Keratinocyte (primary cell): ENCODE data around the gene TMEM204. TPM values are rescaled to one million over a fixed set of nuclear protein-coding genes. Genes with fewer than 3 reads are reported as not detected.

Experiments
- DNase-seq: peaks from one replicate; pipeline ENCODE4 v3.0.0-alpha.2; 2011; ENCODE audit warnings: low read depth, missing footprints, low spot score
- FAIRE-seq: peaks from 2 replicates; lab custom pipeline; 2011; peaks lifted over from hg19 to GRCh38; lab: Jason Lieb, UNC
- H2AFZ ChIP-seq: 2 replicates; pipeline ENCODE4 v1.6.0; 2012; ENCODE audit warnings: low read length, control low read depth, inconsistent platforms; ENCODE audit not compliant: control insufficient read depth
- H3K27ac ChIP-seq: 2 replicates; pipeline ENCODE4 v1.5.1; 2011; ENCODE audit warnings: low read length; ENCODE audit not compliant: control insufficient read depth, insufficient read depth
- H3K27me3 ChIP-seq: 3 replicates; pipeline ENCODE4 v1.6.0; 2011; ENCODE audit warnings: low read length; ENCODE audit not compliant: control insufficient read depth, insufficient read depth; ENCODE audit errors: extremely low read depth
- H3K36me3 ChIP-seq, 2 experiments: 2 replicates in 1 of 2; 3 replicates in 1 of 2; pipeline ENCODE4 v1.5.1; 2011; ENCODE audit warnings: low read length in 2 of 2, mild to moderate bottlenecking in 1 of 2; ENCODE audit not compliant: control insufficient read depth in 2 of 2, insufficient read depth in 2 of 2; ENCODE audit errors: extremely low read depth in 1 of 2
- H3K4me1 ChIP-seq: 3 replicates; pipeline ENCODE4 v1.5.1; 2011; ENCODE audit warnings: low read length; ENCODE audit not compliant: control insufficient read depth, insufficient read depth; ENCODE audit errors: extremely low read depth
- H3K4me2 ChIP-seq: 3 replicates; pipeline ENCODE4 v1.6.0; 2011; ENCODE audit warnings: low read depth, low read length; ENCODE audit not compliant: control insufficient read depth, insufficient read depth; ENCODE audit errors: extremely low read depth
- H3K4me3 ChIP-seq, 3 experiments: fragments of 200-600 bp in 1 of 3; sonication (generic) in 1 of 3; 2 replicates in 2 of 3; 3 replicates in 1 of 3; pipeline ENCODE4 v1.5.1; 2011 to 2016; ENCODE audit warnings: low read length in 3 of 3, mild to moderate bottlenecking in 3 of 3, control low read depth in 2 of 3, inconsistent platforms in 1 of 3, low read depth in 1 of 3, mixed read lengths in 1 of 3, mixed run types in 1 of 3, moderate library complexity in 1 of 3; ENCODE audit not compliant: control insufficient read depth in 2 of 3, insufficient read depth in 2 of 3; ENCODE audit errors: extremely low read depth in 1 of 3
- H3K79me2 ChIP-seq: 2 replicates; pipeline ENCODE4 v1.6.0; 2012; ENCODE audit warnings: low read length; ENCODE audit not compliant: control insufficient read depth, insufficient read depth
- H3K9ac ChIP-seq: 3 replicates; pipeline ENCODE4 v1.6.0; 2011; ENCODE audit warnings: low read length; ENCODE audit not compliant: control insufficient read depth, insufficient read depth; ENCODE audit errors: extremely low read depth
- H3K9me1 ChIP-seq: 3 replicates; pipeline ENCODE4 v1.6.0; 2011; ENCODE audit warnings: low read length; ENCODE audit not compliant: control insufficient read depth, insufficient read depth; ENCODE audit errors: extremely low read depth
- H3K9me3 ChIP-seq: 2 replicates; pipeline ENCODE4 v1.5.1; 2012; ENCODE audit warnings: low read depth, low read length; ENCODE audit not compliant: control insufficient read depth
- H4K20me1 ChIP-seq: 3 replicates; pipeline ENCODE4 v1.6.0; 2011; ENCODE audit warnings: low read length; ENCODE audit not compliant: control insufficient read depth, insufficient read depth; ENCODE audit errors: extremely low read depth
- EZH2 ChIP-seq: IDR thresholded peaks from one replicate; pipeline ENCODE4 v1.6.1; 2012; ENCODE audit warnings: inconsistent platforms, mild to moderate bottlenecking, low read length, moderate library complexity
- dilution Hi-C: fragments of 300-500 bp; cut with MboI; formaldehyde crosslinking; loops from one replicate; pipeline ENCODE4 v1.7.0; 2020; ENCODE audit warnings: low sequenced_read_pairs; ENCODE audit not compliant: extremely low pct_ligation_motif_present
- polyA plus RNA-seq, 5 experiments: library from polyadenylated mRNA; depleted of rRNA in 3 of 5; stranded (reverse) in 3 of 5; stranded (forward) in 1 of 5; unstranded in 1 of 5; fragments of >200 nt; gene quantifications; 1 replicate in 1 of 5; 2 replicates in 3 of 5; 3 replicates in 1 of 5; pipeline versions ENCODE4 v1.2.1 to v1.2.3, GENCODE V29; 2011 to 2012; ENCODE audit warnings: missing spikeins in 2 of 5, low read depth in 1 of 5, low replicate concordance in 1 of 5
- TF ChIP-seq, protein P1 (sequence below), 3 experiments: IDR thresholded peaks in 1 of 3; conservative IDR thresholded peaks in 1 of 3; optimal IDR thresholded peaks in 1 of 3; 2 replicates in 2 of 3; 3 replicates in 1 of 3; pipeline versions ENCODE3 to v1.5.1; 2011; ENCODE audit warnings: low read length in 3 of 3, mild to moderate bottlenecking in 3 of 3, moderate library complexity in 2 of 3, control low read depth in 1 of 3, inconsistent platforms in 1 of 3; ENCODE audit not compliant: insufficient read depth in 2 of 3; ENCODE audit errors: extremely low read depth in 1 of 3

The TMEM204 gene
- polyA plus RNA-seq, 1 donor (not counting 4 experiments of a cell fraction or from before 2014, with no cell fraction given), result 1.0 TPM

DNA sequence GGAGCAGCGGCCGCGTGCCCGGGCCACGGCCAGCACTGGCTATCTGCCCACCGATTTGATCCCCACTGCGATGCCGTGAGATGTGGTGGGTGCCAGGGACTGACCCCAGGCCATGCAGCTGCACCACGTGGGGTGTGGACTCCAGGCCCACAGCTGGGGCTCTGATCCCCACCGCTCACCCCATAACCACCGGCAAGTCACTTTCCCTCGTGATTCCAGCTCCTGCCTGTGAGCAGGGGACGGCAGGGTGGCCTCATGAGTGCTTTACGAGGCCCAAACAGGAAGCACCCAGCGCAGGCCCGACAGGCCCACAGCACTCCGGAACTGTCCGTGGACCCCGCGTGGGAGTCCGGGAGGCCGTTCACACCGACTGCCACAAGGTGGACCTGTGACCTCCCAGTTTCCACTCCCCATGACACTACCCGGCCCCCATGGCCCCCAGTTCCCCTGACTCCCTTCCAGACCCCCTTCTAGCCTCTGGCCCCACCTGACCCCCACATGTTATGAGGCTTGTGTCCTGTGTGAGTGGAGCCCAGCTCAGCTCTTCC, 45.3 kb upstream of the TMEM204 start:
- dilution Hi-C loops, result no loop called here
- TF ChIP-seq EZH2, result no peak
- TF ChIP-seq, protein P1, sequence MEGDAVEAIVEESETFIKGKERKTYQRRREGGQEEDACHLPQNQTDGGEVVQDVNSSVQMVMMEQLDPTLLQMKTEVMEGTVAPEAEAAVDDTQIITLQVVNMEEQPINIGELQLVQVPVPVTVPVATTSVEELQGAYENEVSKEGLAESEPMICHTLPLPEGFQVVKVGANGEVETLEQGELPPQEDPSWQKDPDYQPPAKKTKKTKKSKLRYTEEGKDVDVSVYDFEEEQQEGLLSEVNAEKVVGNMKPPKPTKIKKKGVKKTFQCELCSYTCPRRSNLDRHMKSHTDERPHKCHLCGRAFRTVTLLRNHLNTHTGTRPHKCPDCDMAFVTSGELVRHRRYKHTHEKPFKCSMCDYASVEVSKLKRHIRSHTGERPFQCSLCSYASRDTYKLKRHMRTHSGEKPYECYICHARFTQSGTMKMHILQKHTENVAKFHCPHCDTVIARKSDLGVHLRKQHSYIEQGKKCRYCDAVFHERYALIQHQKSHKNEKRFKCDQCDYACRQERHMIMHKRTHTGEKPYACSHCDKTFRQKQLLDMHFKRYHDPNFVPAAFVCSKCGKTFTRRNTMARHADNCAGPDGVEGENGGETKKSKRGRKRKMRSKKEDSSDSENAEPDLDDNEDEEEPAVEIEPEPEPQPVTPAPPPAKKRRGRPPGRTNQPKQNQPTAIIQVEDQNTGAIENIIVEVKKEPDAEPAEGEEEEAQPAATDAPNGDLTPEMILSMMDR (optimal IDR thresholded peaks at IDR 0.05 in 1 of 3, IDR thresholded peaks at IDR 0.05 in 1 of 3, conservative IDR thresholded peaks at IDR 0.05 in 1 of 3; ENCODE audit: extremely low read depth in 1 of 3, insufficient read depth in 2 of 3, low read length in 3 of 3), result no peak

DNA sequence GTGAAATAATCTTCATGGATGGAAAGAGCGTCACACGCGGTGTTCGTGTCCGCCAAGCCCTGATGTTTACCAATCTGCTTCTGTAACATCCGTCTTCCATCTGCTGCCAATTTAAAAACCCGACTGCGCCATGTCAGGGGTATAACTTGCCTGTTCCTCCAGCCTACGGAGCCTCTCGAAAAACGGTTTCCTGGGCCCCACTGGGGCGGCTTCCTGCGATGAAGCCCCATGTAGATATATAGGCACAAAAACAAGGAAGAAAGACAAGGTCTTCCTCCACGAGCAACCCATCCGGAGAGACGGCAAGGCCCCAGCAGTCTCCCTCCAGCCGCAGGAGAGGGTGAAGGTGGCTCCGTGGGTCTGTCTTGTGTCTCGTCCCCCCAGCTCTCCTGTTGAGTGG, 44.8 kb upstream of the TMEM204 start, which contains the start of gene PTX4:
TSS of gene PTX4 (minus strand) at position 326 of the 400 bp plus-strand sequence. CDS start at position 291, 35 bp downstream.
- H2AFZ ChIP-seq, result no peak within 1 kb of the TSS
- peaks cover 2% of the 10 kb centered on the region for H3K79me2 ChIP-seq
- dilution Hi-C loops, result no loop called here
- H3K36me3 ChIP-seq, result no peaks in the 10 kb centered on the region
- DNase-seq (no peak), FAIRE-seq (no peak)
- H3K9me3 ChIP-seq, result no peaks in the 10 kb centered on the region
- peaks cover 12% of the 10 kb centered on the region for H3K4me1 ChIP-seq
- no peak within 1 kb of the TSS for H3K9ac ChIP-seq
- TF ChIP-seq, protein P1 (optimal IDR thresholded peaks at IDR 0.05 in 1 of 3, IDR thresholded peaks at IDR 0.05 in 1 of 3, conservative IDR thresholded peaks at IDR 0.05 in 1 of 3; ENCODE audit: extremely low read depth in 1 of 3, insufficient read depth in 2 of 3, low read length in 3 of 3), result no peak
- no peak for TF ChIP-seq EZH2
- H3K27ac ChIP-seq, result no peak within 1 kb of the TSS
- no peaks in the 10 kb centered on the region for H3K27me3 ChIP-seq
- no peak within 1 kb of the TSS for H3K4me3 ChIP-seq
- H3K4me2 ChIP-seq, result no peak within 1 kb of the TSS
- H3K9me1 ChIP-seq, result no peaks in the 10 kb centered on the region
- H4K20me1 ChIP-seq, result no peaks in the 10 kb centered on the region

More for the DNA sequence above, 45.3 kb upstream of the TMEM204 start:
- no peak overlapping the region for H2AFZ ChIP-seq
- H3K9ac ChIP-seq, result no peak overlapping the region
- H3K4me1 ChIP-seq, result peaks cover 12% of the 10 kb centered on the region
- no peak overlapping the region for H3K27ac ChIP-seq
- H3K4me3 ChIP-seq, result no peak overlapping the region
- H3K79me2 ChIP-seq, result no peaks in the 10 kb centered on the region
- no peak for DNase-seq
- H3K9me1 ChIP-seq, result no peaks in the 10 kb centered on the region
- H3K4me2 ChIP-seq, result no peak overlapping the region
- no peak for FAIRE-seq
- H3K27me3 ChIP-seq, result no peaks in the 10 kb centered on the region
- H3K9me3 ChIP-seq, result no peaks in the 10 kb centered on the region
- H4K20me1 ChIP-seq, result no peaks in the 10 kb centered on the region
- no peaks in the 10 kb centered on the region for H3K36me3 ChIP-seq
